Stimulated activated CD8-positive, alpha-beta memory T cell treated with anti-CD3 and anti-CD28 coated beads, Interleukin-4, amount 100 ng/mL, for 4 hours (primary cell): Measurements from ENCODE around the gene C19orf67.
A peak's percentile ranks its signal among the peaks of the same experiment; 100 is the strongest.

Experiments used
- DNase-seq, 2 donors: peaks; one replicate each; pipeline ENCODE4 v3.0.0-alpha.2; 2020; ENCODE audit warnings: low read depth in 2 of 2, low spot score in 1 of 2

The C19orf67 gene

DNA sequence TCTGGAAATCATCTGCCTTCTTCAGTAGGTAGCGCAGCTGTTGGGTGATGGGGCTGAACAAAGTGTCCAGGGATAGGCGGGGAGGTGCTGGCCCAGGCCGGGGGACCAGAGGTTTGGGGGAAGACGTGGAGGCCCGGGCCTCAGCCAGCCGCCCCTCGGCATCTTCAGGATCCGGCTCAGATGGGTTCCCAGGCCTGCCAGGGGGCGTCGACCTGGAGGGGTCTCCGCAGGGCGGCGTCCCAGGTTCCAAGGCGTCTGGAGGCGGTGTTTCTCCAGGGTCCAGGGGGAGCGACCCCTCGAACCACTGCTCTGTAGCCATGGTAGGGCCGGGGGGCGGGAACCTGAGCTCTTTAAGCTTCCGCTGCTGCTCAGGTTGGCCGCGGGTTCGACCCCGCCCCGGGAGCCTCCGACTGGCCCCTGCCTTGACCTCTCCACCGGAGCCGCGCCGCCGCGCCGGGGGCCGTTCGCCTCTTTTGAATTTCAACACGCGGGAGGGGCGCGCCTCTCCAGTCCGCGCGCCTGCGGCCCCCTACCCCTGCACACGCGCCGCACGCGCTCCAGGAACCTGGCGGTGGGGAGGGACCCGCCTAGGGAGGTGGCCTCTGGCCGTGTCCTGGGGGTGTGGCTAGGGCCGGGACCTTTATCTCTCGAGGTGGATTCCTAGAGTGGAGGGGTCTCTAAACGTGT is at the start of gene C19orf67:
C19orf67 (minus strand) TSS at position 475 of the 687 bp plus-strand sequence; CDS start at position 319, 156 bp downstream.
- no peak for DNase-seq

DNA sequence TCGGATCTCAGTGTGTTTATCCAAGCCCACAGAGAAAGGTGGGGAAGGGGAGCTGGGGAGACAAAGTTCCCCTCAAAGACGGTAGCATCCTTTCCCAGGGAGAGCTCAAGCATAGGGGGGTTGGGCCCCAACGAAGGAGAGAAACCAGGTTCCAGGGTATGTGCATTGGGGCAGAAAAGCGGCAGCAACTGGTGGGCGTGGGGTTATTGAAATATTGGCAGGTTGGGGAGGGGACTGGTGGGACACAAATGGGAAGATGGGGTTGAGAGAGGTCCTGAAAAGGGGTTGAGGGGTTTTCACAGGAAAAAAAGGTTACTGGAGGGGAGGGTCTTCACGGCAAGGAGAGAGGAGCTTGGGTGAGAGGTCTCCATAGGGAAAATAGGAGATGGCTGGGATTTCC is 49.8 kb upstream of the C19orf67 start:
- DNase-seq: no peak

DNA sequence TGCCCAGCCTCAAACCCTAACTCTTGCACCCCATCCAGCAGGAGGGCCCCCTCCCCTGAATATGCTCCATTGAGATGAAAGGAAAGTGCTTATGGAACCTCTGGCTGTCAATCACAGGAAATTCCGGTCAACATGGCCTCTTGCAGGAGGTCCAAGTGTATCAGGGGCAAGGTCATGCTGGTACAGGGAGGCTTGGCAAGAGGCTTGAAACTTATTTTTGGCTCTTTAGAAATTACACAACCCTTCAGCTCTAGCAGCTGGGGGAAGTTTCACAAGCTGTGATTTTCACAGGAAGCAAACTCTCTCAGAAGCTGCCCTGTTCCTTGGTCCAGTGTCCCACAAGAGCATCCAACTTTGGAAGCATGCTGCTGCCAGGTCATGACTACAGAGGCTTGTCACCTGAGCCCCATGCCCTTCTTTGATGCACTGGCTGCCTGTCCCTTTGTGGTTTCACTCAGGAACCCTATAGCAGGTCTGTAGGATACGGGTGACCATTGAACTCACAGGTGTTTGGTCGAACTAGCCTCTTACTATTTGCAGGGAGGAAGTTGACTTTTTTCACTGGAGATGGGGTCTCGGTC is 42.4 kb upstream of the C19orf67 start:
- no peak for DNase-seq

DNA sequence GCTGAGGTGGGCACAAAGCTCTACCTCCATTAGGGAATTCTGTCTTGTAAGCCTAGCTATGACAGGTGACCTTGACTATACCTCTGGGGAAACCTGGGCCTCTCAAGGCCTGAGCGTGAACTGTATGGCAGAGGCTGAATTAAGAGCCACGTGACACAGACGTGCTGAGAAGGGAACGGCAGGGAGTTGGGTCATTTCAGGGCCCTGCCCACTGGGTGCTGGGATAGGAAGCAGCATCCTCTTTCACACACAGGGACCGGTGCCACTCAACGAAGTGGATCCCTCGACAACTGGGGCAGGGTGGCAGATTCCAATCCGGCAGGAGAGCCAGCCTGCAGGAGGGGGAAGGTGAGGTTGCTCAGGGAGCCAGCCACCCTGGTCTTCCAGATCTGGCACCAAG is 41.6 kb upstream of the C19orf67 start:
- DNase-seq: no peak

DNA sequence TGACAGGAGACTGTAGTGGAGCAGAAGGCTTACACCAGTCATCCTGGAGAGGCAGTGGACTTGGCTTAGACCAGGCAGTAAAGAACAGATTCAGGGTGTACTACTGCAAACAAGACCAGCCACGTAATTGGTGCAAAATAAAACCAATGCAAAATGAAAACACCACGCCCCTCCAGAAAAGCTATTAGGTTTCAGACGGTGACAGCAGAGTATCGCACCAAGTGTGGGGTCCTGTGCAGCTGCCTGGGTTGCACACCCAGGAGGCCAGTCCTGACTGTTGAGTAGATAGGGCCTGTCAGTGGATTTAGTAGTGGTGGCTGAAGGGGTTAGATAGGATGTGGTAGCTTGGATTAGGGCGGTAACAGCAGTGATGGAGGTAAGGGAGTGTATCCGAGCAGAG is 37.3 kb upstream of the C19orf67 start:
- DNase-seq: no peak

DNA sequence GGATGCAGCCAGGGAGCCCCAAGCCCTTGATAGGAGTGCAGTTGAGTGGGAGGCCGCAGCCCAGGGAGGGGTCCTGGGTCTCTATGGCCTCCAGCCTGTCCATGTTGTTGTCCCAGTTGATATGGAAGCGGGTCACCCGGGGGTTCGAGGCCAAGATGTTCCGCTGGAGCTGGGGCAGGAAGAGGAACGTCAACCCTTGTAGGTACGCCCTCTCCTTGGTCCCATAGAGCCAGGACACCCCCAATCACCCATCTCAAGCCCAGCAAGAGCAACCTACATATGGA is 34.9 kb upstream of the C19orf67 start:
- DNase-seq: no peak

DNA sequence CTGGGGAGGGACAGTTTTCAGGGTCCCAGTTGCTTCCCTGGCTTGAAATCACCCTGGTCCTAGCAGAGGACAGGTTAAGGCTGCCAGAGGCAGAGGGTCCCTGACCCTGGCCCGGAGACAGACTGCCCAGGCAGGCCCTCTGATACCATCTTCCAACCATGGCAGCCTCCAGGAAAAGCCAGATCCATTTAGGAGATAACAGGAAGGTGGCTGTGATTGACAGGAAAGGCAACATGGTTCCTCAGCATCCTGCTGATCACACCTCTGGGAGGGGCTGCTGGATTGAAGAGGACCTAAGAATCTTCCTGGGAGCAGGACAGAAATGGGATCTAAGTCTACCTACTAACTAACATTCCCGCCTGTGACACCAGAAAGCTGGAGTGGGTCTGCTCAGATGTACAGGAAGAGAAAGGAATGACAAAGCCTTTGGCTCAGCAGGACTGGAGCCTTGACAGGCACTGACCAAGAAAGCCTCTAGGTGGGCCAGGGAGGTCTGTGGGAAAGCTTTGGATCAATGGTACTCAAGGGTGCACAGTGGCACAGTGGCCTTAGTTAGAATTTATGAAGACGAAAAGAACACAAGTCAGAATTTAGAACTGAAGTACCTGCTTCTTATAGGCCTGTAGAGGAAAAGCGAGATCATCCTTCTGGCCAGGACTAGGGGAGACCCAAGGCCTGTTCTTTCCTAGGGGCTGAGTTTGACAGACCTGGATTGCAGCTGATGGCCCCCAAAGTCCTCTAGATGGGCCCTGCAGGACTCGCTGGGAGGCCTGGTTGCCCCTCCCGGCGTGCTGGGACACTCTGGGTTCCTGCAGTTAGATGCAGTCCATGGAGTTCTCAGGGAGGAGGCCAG is 34.3 kb upstream of the C19orf67 start:
- DNase-seq: no peak

DNA sequence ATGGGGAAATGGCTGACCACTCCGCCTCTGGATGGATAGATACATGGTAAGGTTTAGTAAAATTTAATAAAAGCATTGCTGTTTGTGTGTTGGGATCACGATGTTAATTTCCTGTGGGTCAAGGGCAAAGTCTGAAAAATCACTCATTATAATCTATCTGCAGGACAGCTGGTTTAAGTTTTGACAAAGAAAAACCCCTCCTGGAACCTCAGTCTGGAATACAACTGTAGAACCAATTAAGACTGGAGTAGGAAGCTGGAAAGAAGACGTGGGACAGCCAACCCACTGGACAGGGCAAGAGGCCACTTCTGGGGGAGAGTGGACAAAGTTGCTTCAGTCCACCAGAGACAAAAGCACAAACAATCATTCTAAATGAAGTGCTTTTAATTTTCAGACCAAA is 33.6 kb upstream of the C19orf67 start:
- no peak for DNase-seq

DNA sequence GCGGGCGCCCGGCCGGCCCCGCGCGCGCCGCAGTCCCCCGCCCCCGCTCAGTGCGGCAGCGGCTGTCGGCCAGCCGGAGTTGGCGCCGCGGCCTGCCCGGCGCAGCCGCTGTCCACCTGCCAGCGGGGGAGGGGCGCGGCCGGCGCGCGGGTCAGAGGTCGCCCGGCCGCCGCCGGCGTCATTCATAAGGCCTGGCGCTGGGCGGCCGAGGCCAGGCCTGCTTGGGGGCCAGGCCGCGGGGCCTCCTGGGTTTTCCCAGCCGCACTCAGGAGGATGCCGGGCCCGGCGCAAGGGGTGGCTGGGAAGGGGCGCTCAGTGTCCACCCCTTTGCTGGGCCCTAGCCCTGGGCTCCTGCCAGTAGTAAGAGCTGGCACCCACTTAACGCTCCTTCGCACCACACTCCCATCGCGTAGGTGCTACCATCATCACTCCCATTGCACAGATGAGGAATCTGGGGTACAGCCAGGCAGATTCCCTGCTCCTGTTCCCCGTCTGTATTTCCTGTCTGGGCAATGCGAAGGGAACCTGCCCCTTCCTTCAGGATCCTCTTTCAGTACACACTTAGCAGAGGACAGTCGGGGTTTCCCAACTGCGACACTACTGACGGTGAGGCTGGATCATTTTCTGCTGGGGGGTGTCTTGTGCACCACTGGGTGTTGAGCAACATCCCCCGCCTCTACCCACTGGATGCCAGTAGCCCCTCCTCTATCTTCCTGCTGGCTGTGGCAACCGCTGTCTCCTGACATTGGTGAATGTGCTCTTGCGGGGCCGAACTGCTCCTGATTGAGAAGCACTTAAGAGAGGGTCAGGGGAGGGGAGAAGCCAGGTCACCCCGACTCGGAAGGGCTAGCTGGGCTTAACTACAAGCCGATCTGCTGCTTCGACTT is 32.8 kb upstream of the C19orf67 start:
- no peak for DNase-seq

DNA sequence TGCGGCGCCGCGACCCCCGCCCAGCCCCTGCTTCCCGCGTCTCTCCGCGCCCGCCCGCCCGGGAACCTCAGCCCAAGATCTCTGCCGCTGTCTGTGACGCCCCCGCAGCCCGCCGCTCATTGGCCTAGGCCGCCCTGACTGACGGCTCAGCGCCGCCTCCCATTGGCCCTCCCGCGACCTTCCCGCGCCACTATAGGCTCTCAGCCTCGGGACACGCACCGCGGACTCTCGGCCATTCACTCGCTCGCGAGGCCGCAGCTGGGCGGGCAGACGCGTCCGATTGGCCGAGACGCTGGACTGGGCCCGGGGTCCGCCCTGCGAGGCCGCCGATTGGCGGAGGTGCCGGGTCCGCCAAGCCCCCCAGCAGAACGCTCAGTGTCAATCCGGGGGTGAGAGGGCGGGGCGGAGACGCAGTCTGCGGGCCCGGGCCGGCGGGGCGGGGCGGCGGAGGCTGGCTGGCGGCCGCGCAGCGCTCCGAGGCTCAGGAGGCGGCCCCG is 32.1 kb upstream of the C19orf67 start, which contains the start of gene PRKACA:
PRKACA (minus strand) TSS at position 95 of the 497 bp plus-strand sequence. CDS start 215 bp downstream, outside the sequence.
- DNase-seq: peak; percentile 92 to 98

DNA sequence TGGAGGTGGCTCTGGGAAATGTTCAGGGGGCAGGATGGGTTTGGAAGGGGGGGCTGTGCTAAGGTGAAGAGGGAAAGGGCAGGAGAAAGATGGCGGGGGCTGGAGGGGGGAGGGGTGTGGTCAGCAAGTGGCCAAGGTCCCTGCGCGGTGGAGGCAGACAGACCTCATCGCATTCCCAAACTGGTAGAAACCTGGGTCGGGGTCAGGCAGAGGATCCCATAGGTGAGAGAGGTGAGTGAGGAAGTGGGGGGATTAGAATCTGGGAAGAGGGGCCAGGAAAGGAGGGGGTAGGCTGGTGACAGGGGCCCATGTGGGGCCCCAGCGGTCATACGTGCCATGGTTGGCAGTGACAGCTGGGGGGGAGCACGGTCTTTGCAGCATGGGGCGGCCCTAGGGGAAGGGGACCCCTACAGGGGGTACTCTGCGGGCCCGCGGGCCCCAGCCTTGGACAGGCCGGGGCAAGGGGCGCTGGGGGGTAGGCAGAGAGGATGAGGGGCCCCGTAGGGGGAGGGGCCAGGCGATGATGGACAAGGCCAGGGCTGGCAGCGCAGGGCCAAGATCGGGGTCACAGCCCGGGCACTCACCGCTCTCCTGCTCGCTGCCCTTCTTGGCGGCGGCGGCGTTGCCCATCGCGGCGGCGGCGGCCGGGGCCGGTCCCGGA is 31.5 kb upstream of the C19orf67 start:
- no peak for DNase-seq

DNA sequence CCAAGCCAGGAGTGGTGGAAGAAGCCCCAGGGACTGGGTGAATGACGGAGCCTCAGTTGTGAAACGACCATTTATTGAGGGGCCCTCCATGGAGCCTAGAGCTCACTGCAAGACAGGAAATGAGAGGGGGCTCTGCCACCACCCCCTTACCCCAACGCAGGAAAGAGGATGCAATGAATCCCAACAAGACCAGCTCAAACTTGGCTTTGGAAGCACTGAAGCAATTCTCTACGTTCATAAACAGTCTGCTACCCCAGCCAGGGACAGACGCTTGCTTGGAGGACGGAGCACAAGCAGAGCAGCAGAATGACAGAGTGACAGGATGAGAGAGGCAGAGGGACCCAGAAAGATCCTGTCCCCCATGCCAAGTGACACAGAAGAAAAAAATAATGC is 30.9 kb upstream of the C19orf67 start:
- DNase-seq: no peak

DNA sequence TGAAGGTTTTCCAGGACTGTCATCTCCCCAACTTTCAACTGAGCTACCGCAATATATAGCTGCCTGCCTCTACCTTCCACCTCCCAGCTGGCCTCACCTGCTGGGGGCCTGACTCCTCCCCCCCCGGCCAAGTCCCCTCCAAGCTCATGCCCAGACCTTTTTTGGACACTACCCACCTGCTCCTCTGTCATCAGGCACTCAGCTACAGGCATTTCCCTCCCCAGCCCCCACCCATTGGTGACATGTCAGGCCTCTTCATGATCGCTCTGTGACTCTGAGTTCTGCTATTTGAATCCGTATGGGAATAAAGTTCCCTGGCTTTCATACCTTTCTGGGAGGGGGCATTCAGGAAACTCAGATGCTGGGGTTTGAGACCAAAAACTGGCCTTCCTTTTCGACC is 30.2 kb upstream of the C19orf67 start:
- DNase-seq: no peak

DNA sequence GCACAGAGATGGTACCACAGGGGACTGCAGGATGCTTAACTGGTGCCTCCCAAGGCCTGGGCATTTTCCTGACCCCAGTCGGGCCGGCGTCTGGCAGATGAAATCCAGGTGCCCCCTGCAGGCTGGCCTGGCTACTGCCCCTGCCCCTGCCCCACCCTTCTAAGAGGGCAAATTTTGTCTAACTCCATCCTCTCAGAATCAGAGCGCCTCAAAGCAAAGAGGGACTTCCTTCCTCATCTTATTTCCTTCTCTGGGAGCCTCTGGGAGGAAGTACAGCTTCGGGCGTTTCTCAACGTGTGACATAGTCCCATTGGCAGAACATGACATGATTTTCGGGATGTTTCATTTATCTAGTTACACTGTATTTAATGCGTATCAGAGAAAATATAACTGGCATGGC is 29.3 kb upstream of the C19orf67 start:
- DNase-seq: no peak

DNA sequence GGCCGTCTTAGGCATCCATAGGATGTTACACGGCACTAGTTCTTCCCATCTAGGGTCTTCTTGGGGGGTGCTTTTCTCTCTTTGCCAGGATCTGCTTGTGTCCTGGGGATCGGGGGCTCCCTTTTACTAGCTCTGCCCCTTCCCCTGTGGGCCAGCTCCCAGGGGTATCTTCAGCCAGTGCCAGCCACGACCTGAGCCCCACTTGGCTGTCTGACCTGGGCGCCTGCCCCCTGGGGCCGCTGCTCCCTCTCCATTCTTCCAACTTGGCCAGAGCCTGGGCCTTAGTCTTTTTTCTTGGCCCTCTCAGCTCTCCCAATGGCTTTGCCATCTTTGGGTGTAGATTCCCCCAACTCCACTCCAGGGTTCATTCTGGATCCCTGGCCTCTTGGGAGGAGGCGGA is 28.9 kb upstream of the C19orf67 start:
- no peak for DNase-seq

DNA sequence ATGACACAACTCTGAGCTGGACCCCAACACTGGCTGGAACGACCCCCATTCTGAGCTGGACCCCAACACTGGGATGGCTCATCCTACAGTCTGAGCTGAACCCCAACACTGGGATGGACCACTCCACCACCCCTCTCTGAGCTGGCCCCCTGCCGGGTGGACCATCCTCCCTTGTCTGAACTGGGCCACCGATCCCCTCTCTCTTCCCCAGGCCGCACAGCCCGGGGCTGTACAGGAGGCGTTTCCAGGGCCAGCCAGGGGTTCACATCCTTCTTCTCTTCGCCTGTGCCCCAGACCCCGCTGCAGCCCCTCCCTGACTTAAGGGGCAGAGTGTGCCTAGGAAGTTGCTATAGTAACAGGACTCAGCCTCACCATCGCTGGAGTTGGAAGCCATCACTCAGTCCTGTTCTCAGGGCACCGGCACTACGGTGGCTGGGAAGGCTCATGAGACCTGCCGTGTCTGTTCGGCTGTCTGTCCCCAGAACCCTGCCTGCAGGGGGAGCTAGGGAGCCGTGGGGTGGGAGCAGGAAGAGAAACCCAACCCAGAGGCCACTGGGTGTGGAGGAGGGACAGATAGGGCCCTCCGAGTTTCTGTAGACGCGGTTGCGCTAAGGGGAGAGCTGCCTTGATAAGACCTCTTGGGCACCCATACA is 28.3 kb upstream of the C19orf67 start:
- no peak for DNase-seq

DNA sequence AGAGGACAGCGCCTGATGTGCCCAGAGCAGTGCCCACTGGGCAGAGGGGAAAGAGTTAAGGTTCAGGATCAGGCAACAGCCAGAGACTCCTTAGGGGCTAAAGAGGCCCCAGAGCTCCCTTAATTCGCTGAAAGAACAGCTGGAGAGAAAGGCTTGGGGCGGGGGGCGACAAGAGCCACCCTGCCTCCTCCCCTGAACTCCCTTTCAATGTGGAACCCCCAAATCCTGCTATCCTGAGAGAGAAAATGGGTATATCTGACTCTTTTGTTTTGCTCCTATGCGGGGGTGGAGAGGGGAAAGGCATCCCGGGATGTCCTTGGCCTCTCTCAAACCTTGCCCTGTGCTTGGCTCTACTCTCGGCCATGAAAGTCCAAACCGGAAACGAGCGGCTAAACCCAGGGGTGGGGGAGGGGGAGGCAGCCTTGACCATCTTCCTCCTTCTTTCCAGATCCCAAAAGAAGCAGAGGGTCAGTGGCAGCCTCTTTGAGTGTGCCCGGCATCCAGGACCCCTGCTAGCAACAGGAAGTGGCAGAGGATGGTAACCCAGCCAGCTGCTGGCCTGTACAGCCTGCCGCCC is 27.3 kb upstream of the C19orf67 start:
- no peak for DNase-seq

DNA sequence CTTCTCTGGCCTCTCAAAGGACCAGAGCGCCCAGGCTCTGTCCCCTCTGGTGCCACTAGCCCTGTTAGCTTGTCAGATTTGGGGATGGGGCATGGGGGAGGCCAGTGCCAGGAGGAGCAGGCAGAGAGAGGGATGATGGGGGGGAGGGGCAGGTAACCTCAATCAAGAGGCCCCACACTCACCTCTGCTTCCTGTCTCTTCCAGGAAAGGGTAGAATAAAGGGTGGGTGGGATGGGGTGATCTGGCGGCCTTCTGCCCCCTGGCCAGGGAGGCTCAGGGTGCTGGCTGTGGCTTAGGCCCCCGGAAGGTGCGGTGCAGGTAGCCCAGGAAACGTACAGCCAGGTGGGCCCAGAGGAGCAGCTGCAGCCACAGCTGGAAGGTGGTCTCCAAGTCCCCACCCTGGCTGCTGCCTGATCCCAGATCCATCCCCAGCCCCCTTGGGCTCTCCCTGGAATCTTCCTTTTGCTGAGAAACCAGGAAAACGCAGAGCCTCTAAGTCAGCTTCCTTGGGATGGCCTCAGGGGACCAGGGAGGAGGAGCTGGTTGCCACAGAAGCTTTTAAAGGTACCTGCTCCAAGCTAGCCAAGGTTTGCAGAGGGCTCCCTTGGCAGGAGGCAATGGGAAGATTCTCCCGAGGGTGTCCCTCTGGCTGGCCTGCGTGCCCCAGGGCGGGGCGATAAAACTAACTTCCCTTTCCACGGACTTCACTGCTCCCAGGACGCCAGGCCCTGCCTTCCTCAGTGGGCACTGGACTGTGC is 26.6 kb upstream of the C19orf67 start:
- DNase-seq: no peak

DNA sequence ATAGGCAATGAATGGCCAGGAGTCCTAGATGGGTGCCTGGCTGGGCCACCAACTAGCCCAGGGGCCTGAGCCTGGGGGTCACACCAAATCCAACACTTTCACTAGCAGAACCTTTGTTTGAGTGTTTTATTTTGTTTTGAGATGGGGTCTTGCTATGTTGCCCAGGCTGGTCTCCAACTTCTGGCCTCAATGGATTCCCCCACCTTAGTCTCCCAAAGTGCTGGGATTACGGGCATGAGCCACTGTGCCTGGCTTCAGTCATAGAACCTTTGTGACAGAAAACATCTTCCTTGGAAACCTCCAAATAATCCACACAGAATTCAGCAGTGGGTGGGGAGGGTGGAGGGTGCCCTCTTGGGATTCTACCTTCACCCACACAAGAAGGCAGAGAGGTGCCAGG is 25.9 kb upstream of the C19orf67 start:
- DNase-seq: no peak
